Kidney (tissue), 14 donors: Measurements from ENCODE around the gene TFPI. TPM values are rescaled to one million over a fixed set of nuclear protein-coding genes. Genes with fewer than 3 reads are reported as not detected.

ENCODE experiments used
- DNase-seq, 5 donors: peaks; one replicate each; pipeline ENCODE4 v3.0.0-alpha.2; 2013 to 2020
- FAIRE-seq: peaks from 2 replicates; lab custom pipeline; 2012; peaks lifted over from hg19 to GRCh38; lab: Jason Lieb, UNC
- H3K27ac ChIP-seq, 2 donors: one replicate each; pipeline ENCODE4 v1.7.0; 2013; ENCODE audit warnings: low read depth in 2 of 2, low read length in 2 of 2, inconsistent platforms in 1 of 2
- H3K27me3 ChIP-seq: one replicate; pipeline ENCODE4 v1.7.1; 2013; ENCODE audit warnings: low read length, inconsistent platforms; ENCODE audit not compliant: control insufficient read depth, insufficient read depth
- H3K36me3 ChIP-seq, 3 donors: one replicate each; pipeline versions ENCODE4 v1.7.0 to v1.7.1; 2013; ENCODE audit warnings: low read length in 3 of 3, control low read depth in 1 of 3, inconsistent platforms in 1 of 3; ENCODE audit not compliant: insufficient read depth in 3 of 3, control insufficient read depth in 2 of 3
- H3K4me1 ChIP-seq, 3 donors: one replicate each; pipeline versions ENCODE4 v1.7.0 to v1.7.1; 2013; ENCODE audit warnings: low read length in 3 of 3, inconsistent platforms in 1 of 3, low read depth in 1 of 3; ENCODE audit not compliant: control insufficient read depth in 2 of 3, insufficient read depth in 2 of 3
- H3K4me3 ChIP-seq, 3 donors: one replicate each; pipeline versions ENCODE4 v1.7.0 to v1.8.1; 2013; ENCODE audit warnings: low read length in 3 of 3, control low read depth in 1 of 3, inconsistent platforms in 1 of 3
- H3K9ac ChIP-seq, 3 donors: one replicate each; pipeline versions ENCODE4 v1.7.0 to v1.7.1; 2013; ENCODE audit warnings: low read length in 3 of 3, control low read depth in 1 of 3, inconsistent platforms in 1 of 3
- H3K9me3 ChIP-seq, 3 donors: one replicate each; pipeline versions ENCODE4 v1.7.0 to v1.7.1; 2013; ENCODE audit warnings: low read length in 3 of 3, control low read depth in 1 of 3, inconsistent platforms in 1 of 3; ENCODE audit not compliant: control insufficient read depth in 2 of 3, insufficient read depth in 1 of 3
- CTCF ChIP-seq: IDR thresholded peaks from 3 replicates; pipeline ENCODE4 v1.5.1; 2012; ENCODE audit warnings: mild to moderate bottlenecking, moderate library complexity, borderline replicate concordance; ENCODE audit not compliant: insufficient read depth; ENCODE audit errors: extremely low read depth
- intact Hi-C: fragments of 100-400 bp; cut with DNase I; formaldehyde crosslinking; loops from one replicate; pipeline ENCODE4 v1.11.1; 2022
- polyA plus RNA-seq: library from polyadenylated mRNA; stranded (reverse); fragments of 350-450 nt; fragmentation: Illumina TruSeq; extraction: RNeasy Lipid Tissue Mini Kit (QIAGEN cat#74804); gene quantifications from one replicate; pipeline ENCODE4 v1.2.3, GENCODE V29; 2014; ENCODE audit warnings: low read depth, low replicate concordance; ENCODE audit not compliant: insufficient read depth
- total RNA-seq: library from RNA; stranded (reverse); fragmentation: NEBNext Ultra II Directional; extraction: Animal tissue kit (Norgen Biotek cat#: 25700); gene quantifications from one replicate; pipeline ENCODE4 v1.2.1, GENCODE V29; 2021
- donor health status: control.
- donor health status: control.
- donor health status: control.
- donor health status: control.
- donor health status: control.
- donor health status: DM: yes; HTN: yes; CAD: no.
- donor health status: Normal renal cell carcinoma (clear cell type).

Gene TFPI
- total and polyA plus RNA-seq, 2 donors from 2014 or later: 26.2 to 266 TPM

GRCh38 chr2:187495324-187495723 is 58.9 kb downstream of the TFPI start:
- Histone ChIP-seq H3K27ac (no peak overlapping the region), H3K9me3 (no peaks in the 10 kb centered on the region), H3K27me3 (no peaks in the 10 kb centered on the region), H3K9ac (no peak overlapping the region), H3K4me1 (no peaks in the 10 kb centered on the region), H3K4me3 (no peak overlapping the region), H3K36me3 (peaks cover 0 to 6% (median 0%) of the 10 kb centered on the region in 3 donors)
- FAIRE-seq: no peak
- intact Hi-C loops: loop anchor here (10.0 kb wide), 1 partner anchor 1019 kb away; no protein-coding TSS in a partner anchor
- no peak for TF ChIP-seq CTCF
- no peak for DNase-seq

DNA sequence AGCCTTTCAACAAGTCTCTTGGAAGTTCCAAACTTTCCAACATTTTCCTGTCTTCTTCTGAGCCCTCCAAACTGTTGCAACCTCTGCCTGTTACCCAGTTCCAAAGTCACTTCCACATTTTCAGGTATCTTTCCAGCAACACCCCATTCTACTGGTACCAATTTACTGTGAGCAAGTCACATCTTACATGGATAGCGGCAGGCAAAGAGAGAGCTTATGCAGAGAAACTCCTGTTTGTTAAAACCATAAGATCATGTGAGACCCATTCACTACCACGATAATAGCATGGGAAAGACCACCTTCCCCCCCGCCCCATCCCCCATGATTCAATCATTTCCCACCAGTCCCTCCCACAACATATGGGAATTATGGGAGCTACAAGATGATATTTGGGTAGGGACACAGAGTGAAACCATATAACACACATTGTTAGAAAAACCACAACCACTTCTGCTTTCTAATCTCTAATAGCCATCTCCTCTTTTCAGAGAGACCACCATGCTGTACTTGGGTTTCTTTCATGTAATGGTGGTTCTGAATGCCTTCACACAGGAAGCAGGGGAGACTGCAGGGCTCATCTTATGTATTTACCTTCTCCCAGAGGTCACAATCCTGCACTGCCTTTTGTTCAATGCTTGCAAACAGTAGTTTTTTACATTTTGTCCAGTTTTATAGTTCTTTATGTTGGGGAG is 60.2 kb downstream of the TFPI start:
- no peaks in the 10 kb centered on the region for H3K27me3 ChIP-seq
- no peak overlapping the region for H3K9ac ChIP-seq
- H3K9me3 ChIP-seq: no peaks in the 10 kb centered on the region
- no peak overlapping the region for H3K27ac ChIP-seq
- H3K4me3 ChIP-seq: no peak overlapping the region
- no peak for FAIRE-seq
- DNase-seq: no peak
- H3K36me3 ChIP-seq: peaks cover 0 to 6% (median 0%) of the 10 kb centered on the region in 3 donors
- TF ChIP-seq CTCF: no peak
- intact Hi-C loops: loop anchor here (10.0 kb wide), 1 partner anchor 1021 kb away; no protein-coding TSS in a partner anchor
- no peaks in the 10 kb centered on the region for H3K4me1 ChIP-seq

DNA sequence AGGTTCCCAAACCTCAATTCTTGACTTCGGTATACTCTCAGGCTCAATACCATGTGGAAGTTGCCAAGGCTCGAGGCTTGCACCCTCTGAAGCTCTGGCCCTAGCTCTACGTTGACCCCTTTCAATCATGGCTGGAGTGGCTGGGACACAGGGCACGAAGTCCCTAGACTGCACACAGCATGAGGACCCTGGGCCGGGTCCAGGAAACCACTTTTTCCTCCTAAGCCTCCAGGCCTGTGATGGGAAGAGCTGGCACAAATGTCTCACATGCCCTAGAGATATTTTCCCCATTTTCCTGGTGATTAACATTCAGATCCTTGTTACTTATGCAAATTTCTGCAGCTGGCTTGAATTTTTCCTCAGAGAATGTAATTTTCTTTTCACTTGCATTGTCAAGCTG is 61.1 kb downstream of the TFPI start:
- no peak for TF ChIP-seq CTCF
- Histone ChIP-seq H3K4me3 (no peak overlapping the region), H3K36me3 (peaks cover 0 to 6% (median 0%) of the 10 kb centered on the region in 3 donors), H3K9me3 (no peaks in the 10 kb centered on the region), H3K27me3 (no peaks in the 10 kb centered on the region), H3K27ac (no peak overlapping the region), H3K4me1 (no peaks in the 10 kb centered on the region), H3K9ac (no peak overlapping the region)
- DNase-seq (no peak), FAIRE-seq (no peak)
- intact Hi-C loops: loop anchor here (10.0 kb wide), 1 partner anchor 1022 kb away; no protein-coding TSS in a partner anchor
